ENCODE measurements around the gene ZMIZ1.

The ZMIZ1 gene

DNA sequence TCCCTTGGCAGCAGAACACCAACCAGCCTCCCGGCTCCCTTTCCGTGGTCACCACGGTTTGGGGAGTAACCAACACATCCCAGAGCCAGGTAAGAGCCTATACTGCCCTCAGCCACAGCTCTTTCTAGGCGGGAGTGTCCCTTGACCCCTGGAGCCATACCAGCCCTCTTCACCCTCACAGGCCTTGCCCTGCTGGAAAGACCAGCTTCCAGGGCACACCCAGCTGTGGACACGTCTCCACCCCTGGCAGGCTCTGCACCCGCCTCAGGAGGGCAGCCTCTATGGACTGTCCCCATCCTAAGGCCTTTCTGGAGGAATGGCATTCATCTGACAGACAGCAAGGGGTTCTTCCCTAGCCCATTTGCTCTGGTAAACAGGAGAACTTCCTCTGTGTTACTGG, 221.0 kb downstream of the ZMIZ1 start:
- peaks cover 34 to 63% of the 10 kb centered on the region in 2 donors for H3K36me3 ChIP-seq (ENCODE audit: control insufficient read depth in 1 of 2, insufficient read depth in 2 of 2, low read length in 2 of 2)
- H3K9ac ChIP-seq (ENCODE audit: low read depth in 1 of 2, low read length in 2 of 2), result no peak overlapping the region
- no peak overlapping the region for H3K27ac ChIP-seq (ENCODE audit: low read depth, low read length)

DNA sequence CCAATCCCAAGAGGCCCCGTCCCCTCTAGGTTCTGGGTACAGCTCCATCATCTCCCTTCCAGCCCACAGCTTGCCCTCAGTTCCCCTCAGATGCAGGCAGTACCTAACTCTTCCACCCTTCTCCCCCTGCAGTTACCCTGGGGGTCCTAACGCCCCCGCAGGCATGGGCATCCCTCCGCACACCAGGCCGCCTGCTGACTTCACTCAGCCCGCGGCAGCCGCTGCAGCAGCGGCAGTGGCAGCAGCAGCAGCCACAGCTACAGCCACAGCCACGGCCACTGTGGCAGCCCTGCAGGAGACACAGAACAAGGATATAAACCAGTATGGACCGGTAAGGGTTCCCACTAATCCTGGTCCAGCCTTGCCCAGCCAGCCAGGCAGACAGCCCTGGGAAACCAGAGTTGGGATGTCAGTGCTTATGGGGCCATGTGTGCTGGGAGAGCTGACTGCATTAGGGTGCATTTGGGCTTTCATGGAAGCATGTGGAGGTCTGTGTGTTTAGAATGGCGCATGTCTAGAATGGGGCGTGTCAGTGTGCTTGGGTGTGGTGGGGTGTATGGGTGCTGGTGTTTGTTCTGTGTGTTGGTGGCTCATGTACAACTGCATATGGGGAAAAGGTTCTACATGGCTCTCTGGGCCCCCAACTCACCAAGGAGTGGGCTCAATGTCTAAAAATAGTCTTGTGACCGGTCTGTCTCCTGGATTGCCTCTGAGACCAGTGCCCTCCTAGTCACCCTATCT, 223.4 kb downstream of the ZMIZ1 start:
- peaks cover 43 to 74% of the 10 kb centered on the region in 2 donors for H3K36me3 ChIP-seq (ENCODE audit: control insufficient read depth in 1 of 2, insufficient read depth in 2 of 2, low read length in 2 of 2)
- no peak overlapping the region for H3K4me3 ChIP-seq (ENCODE audit: low read depth in 1 of 2, low read length in 2 of 2)
- H3K4me1 ChIP-seq (ENCODE audit: control insufficient read depth in 1 of 2, insufficient read depth in 2 of 2, low read length in 2 of 2), result peaks cover 5 to 17% of the 10 kb centered on the region in 2 donors
- H3K9me3 ChIP-seq (ENCODE audit: control insufficient read depth in 1 of 2, low read length in 2 of 2), result no peaks in the 10 kb centered on the region
- no peak overlapping the region for H3K9ac ChIP-seq (ENCODE audit: low read depth in 1 of 2, low read length in 2 of 2)
- H3K27me3 ChIP-seq (ENCODE audit: control insufficient read depth in 1 of 2, insufficient read depth in 2 of 2, low read length in 2 of 2), result no peaks in the 10 kb centered on the region
- H3K27ac ChIP-seq (ENCODE audit: low read depth, low read length), result no peak overlapping the region

More for the DNA sequence above, 221.0 kb downstream of the ZMIZ1 start:
- no peaks in the 10 kb centered on the region for H3K9me3 ChIP-seq (ENCODE audit: control insufficient read depth in 1 of 2, low read length in 2 of 2)
- H3K27me3 ChIP-seq (ENCODE audit: control insufficient read depth in 1 of 2, insufficient read depth in 2 of 2, low read length in 2 of 2), result no peaks in the 10 kb centered on the region
- no peak overlapping the region for H3K4me3 ChIP-seq (ENCODE audit: low read depth in 1 of 2, low read length in 2 of 2)
- H3K4me1 ChIP-seq (ENCODE audit: control insufficient read depth in 1 of 2, insufficient read depth in 2 of 2, low read length in 2 of 2), result peaks cover 18 to 34% of the 10 kb centered on the region in 2 donors

- Histone ChIP-seq H3K9ac (ENCODE audit: low read depth in 1 of 2, low read length in 2 of 2) (no peak overlapping the region), H3K4me3 (ENCODE audit: low read depth in 1 of 2, low read length in 2 of 2) (no peak overlapping the region), H3K4me1 (ENCODE audit: control insufficient read depth in 1 of 2, insufficient read depth in 2 of 2, low read length in 2 of 2) (peaks cover 5 to 15% of the 10 kb centered on the region in 2 donors), H3K27ac (ENCODE audit: low read depth, low read length) (no peak overlapping the region), H3K36me3 (ENCODE audit: control insufficient read depth in 1 of 2, insufficient read depth in 2 of 2, low read length in 2 of 2) (peaks cover 46 to 79% of the 10 kb centered on the region in 2 donors), H3K27me3 (ENCODE audit: control insufficient read depth in 1 of 2, insufficient read depth in 2 of 2, low read length in 2 of 2) (no peaks in the 10 kb centered on the region), H3K9me3 (ENCODE audit: control insufficient read depth in 1 of 2, low read length in 2 of 2) (no peaks in the 10 kb centered on the region)
Measured at GRCh38 chr10:79292891-79293746, 224.4 kb downstream of the ZMIZ1 start.

DNA sequence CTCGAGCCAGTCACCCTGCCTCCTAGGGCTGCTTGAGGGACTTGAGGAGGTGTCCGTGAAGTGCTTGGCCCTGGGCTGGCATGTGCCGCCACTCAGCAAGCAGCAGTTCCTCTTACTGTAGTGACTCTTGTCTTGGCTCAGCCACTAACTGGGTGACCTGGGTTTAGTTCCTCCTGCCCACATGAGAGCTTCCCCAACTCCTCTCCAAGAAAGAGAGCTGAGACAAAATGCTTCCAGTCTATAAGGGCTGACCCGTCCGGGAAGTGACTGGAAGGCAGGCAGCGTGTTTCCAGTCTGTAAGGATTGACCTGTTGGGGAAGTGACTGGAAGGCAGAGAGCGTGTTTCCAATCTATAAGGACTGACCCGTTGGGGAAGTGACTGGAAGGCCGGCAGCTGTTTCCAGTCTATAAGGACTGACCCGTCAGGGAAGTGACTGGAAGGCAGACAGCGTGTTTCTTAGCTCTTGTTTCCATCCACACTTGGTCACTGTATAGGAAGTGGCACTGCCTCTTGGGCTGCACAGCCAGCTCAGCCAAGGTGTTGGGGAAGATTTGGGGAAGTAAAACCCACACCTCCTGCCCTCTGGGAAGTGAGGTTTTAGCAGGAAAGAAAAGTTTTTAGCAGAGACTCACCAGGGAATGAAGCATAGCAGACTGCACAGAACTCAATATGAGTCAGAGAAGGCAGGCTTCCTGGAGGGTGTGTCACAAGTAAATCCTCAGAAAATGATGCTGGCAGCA, 225.2 kb downstream of the ZMIZ1 start:
- no peaks in the 10 kb centered on the region for H3K9me3 ChIP-seq (ENCODE audit: control insufficient read depth in 1 of 2, low read length in 2 of 2)
- H3K4me1 ChIP-seq (ENCODE audit: control insufficient read depth in 1 of 2, insufficient read depth in 2 of 2, low read length in 2 of 2), result peaks cover 5 to 15% of the 10 kb centered on the region in 2 donors
- no peaks in the 10 kb centered on the region for H3K27me3 ChIP-seq (ENCODE audit: control insufficient read depth in 1 of 2, insufficient read depth in 2 of 2, low read length in 2 of 2)
- no peak overlapping the region for H3K9ac ChIP-seq (ENCODE audit: low read depth in 1 of 2, low read length in 2 of 2)
- H3K4me3 ChIP-seq (ENCODE audit: low read depth in 1 of 2, low read length in 2 of 2), result no peak overlapping the region
- H3K27ac ChIP-seq (ENCODE audit: low read depth, low read length), result no peak overlapping the region
- peaks cover 49 to 84% of the 10 kb centered on the region in 2 donors for H3K36me3 ChIP-seq (ENCODE audit: control insufficient read depth in 1 of 2, insufficient read depth in 2 of 2, low read length in 2 of 2)

DNA sequence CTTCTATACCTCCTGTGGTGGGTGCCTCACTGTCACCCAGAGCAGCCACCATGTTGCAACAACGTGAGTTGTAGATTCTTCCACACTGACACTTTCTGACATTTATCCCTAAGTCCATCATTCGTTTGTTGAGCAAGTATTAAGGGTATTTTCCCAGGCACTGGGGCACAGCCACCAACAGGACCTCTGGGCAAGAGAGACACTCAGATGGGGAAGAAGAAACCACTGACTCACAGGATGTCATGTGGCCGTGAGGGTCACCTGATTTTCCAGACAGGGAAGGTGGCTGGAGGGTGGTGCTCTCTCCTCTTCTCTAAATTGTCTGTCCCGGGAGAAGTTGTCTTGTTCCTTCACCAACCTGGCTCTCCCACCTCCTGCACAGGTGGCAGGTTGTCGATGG, 226.8 kb downstream of the ZMIZ1 start:
- Histone ChIP-seq H3K9ac (ENCODE audit: low read depth in 1 of 2, low read length in 2 of 2) (no peak overlapping the region), H3K4me3 (ENCODE audit: low read depth in 1 of 2, low read length in 2 of 2) (no peak overlapping the region), H3K27me3 (ENCODE audit: control insufficient read depth in 1 of 2, insufficient read depth in 2 of 2, low read length in 2 of 2) (no peaks in the 10 kb centered on the region), H3K4me1 (ENCODE audit: control insufficient read depth in 1 of 2, insufficient read depth in 2 of 2, low read length in 2 of 2) (peaks cover 5 to 15% of the 10 kb centered on the region in 2 donors), H3K27ac (ENCODE audit: low read depth, low read length) (no peak overlapping the region), H3K36me3 (ENCODE audit: control insufficient read depth in 1 of 2, insufficient read depth in 2 of 2, low read length in 2 of 2) (peaks cover 55 to 84% of the 10 kb centered on the region in 2 donors), H3K9me3 (ENCODE audit: control insufficient read depth in 1 of 2, low read length in 2 of 2) (no peaks in the 10 kb centered on the region)

GRCh38 chr10:79296431-79296830, 227.7 kb downstream of the ZMIZ1 start:
- H3K4me1 ChIP-seq (ENCODE audit: control insufficient read depth in 1 of 2, insufficient read depth in 2 of 2, low read length in 2 of 2), result peaks cover 5 to 15% of the 10 kb centered on the region in 2 donors

DNA sequence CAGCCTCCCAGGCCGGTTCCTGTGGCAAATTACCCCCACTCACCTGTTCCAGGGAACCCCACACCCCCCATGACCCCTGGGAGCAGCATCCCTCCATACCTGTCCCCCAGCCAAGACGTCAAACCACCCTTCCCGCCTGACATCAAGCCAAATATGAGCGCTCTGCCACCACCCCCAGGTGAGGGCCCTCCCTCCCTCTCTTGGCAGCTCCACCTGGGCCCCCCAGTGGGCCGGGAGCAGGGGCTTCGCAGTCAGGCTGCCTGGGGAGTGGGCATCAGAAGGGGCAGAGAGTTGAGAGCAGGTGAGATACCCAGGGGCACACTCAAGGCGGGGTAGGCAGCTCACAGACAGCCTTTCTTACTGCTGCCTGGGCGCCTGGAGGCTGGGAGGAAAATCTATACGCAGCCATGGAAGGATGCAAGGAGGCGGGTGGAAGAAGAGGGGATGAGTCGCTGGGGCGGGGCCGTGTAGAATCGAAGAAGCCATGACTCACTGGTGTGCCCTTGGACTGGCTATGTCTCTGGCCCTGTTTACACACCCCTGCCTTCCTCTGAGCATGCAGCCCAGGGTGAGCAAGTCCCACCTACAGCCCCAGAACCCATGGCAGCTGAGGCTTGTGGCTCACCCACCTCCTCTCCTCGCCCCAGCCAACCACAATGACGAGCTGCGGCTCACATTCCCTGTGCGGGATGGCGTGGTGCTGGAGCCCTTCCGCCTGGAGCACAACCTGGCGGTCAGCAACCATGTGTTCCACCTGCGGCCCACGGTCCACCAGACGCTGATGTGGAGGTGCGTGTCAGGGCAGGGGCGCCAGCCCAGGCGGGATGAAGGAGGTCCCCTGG, 229.9 kb downstream of the ZMIZ1 start:
- peaks cover 0 to 10% of the 10 kb centered on the region in 2 donors for H3K4me1 ChIP-seq (ENCODE audit: control insufficient read depth in 1 of 2, insufficient read depth in 2 of 2, low read length in 2 of 2)
- peaks cover 66 to 94% of the 10 kb centered on the region in 2 donors for H3K36me3 ChIP-seq (ENCODE audit: control insufficient read depth in 1 of 2, insufficient read depth in 2 of 2, low read length in 2 of 2)
- H3K4me3 ChIP-seq (ENCODE audit: low read depth in 1 of 2, low read length in 2 of 2), result no peak overlapping the region
- H3K27ac ChIP-seq (ENCODE audit: low read depth, low read length), result no peak overlapping the region
- no peaks in the 10 kb centered on the region for H3K9me3 ChIP-seq (ENCODE audit: control insufficient read depth in 1 of 2, low read length in 2 of 2)
- no peak overlapping the region for H3K9ac ChIP-seq (ENCODE audit: low read depth in 1 of 2, low read length in 2 of 2)
- no peaks in the 10 kb centered on the region for H3K27me3 ChIP-seq (ENCODE audit: control insufficient read depth in 1 of 2, insufficient read depth in 2 of 2, low read length in 2 of 2)

More at GRCh38 chr10:79296431-79296830, 227.7 kb downstream of the ZMIZ1 start:
- H3K27ac ChIP-seq (ENCODE audit: low read depth, low read length), result no peak overlapping the region
- H3K9me3 ChIP-seq (ENCODE audit: control insufficient read depth in 1 of 2, low read length in 2 of 2), result no peaks in the 10 kb centered on the region
- no peak overlapping the region for H3K9ac ChIP-seq (ENCODE audit: low read depth in 1 of 2, low read length in 2 of 2)
- no peaks in the 10 kb centered on the region for H3K27me3 ChIP-seq (ENCODE audit: control insufficient read depth in 1 of 2, insufficient read depth in 2 of 2, low read length in 2 of 2)
- peaks cover 60 to 88% of the 10 kb centered on the region in 2 donors for H3K36me3 ChIP-seq (ENCODE audit: control insufficient read depth in 1 of 2, insufficient read depth in 2 of 2, low read length in 2 of 2)
- H3K4me3 ChIP-seq (ENCODE audit: low read depth in 1 of 2, low read length in 2 of 2), result no peak overlapping the region

DNA sequence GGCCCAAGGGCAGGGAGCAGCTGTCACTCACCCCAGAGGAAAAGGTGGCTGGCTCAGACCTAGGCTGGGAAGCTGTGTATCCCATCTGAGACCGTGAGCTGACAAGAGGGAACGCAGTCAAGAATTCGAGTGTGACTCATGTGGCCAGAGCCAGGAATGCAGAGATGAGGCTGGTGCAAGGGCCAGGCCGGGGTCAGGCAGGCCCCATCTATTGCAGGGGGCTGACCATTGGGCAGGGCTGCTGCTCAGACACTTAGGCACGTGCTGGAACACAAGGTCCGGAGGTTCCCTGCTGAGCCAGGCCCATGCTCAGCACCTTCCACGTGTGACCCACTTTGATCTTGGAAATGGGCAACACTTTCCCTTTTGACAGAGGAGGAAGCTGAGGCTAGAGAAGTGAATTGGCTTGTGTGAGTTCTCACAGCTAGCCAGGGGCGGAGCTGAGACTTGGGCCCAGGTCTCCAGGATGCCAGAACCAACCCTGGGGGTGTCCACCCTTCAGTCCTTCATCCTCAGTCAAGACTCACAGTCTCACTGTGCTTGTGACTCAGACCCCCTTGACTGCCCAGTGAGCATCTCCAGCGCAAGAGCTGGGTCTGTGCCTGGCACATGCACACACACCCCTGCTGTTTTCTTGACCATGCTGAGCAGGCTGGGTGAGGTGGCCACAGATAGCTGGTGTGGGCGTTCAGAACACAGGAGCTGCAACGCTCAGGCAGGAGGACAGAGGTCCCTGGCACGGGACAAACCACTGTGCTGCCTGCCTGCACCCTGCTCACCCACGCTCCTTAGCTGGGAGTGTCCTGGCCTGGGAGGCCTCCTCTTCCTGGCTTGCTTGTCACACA, 230.9 kb downstream of the ZMIZ1 start:
- Histone ChIP-seq H3K4me3 (ENCODE audit: low read depth in 1 of 2, low read length in 2 of 2) (no peak overlapping the region), H3K9me3 (ENCODE audit: control insufficient read depth in 1 of 2, low read length in 2 of 2) (no peaks in the 10 kb centered on the region), H3K27me3 (ENCODE audit: control insufficient read depth in 1 of 2, insufficient read depth in 2 of 2, low read length in 2 of 2) (no peaks in the 10 kb centered on the region), H3K27ac (ENCODE audit: low read depth, low read length) (no peak overlapping the region), H3K36me3 (ENCODE audit: control insufficient read depth in 1 of 2, insufficient read depth in 2 of 2, low read length in 2 of 2) (peaks cover 66 to 94% of the 10 kb centered on the region in 2 donors), H3K9ac (ENCODE audit: low read depth in 1 of 2, low read length in 2 of 2) (no peak overlapping the region), H3K4me1 (ENCODE audit: control insufficient read depth in 1 of 2, insufficient read depth in 2 of 2, low read length in 2 of 2) (peaks cover 0 to 7% of the 10 kb centered on the region in 2 donors)

DNA sequence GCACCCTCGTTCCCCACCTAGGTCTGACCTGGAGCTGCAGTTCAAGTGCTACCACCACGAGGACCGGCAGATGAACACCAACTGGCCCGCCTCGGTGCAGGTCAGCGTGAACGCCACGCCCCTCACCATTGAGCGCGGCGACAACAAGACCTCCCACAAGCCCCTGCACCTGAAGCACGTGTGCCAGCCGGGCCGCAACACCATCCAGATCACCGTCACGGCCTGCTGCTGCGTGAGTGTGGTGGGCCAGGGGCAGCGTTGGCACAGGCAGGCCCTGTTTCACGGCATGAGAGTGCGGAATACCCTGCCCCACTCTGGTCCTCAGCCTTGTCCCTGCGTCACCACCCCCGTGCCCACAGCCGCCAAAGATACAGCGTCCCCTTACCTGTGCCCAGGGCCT, 231.9 kb downstream of the ZMIZ1 start:
- peaks cover 68 to 96% of the 10 kb centered on the region in 2 donors for H3K36me3 ChIP-seq (ENCODE audit: control insufficient read depth in 1 of 2, insufficient read depth in 2 of 2, low read length in 2 of 2)
- no peaks in the 10 kb centered on the region for H3K9me3 ChIP-seq (ENCODE audit: control insufficient read depth in 1 of 2, low read length in 2 of 2)
- H3K27me3 ChIP-seq (ENCODE audit: control insufficient read depth in 1 of 2, insufficient read depth in 2 of 2, low read length in 2 of 2), result no peaks in the 10 kb centered on the region
- peaks cover 0 to 3% of the 10 kb centered on the region in 2 donors for H3K4me1 ChIP-seq (ENCODE audit: control insufficient read depth in 1 of 2, insufficient read depth in 2 of 2, low read length in 2 of 2)
- no peak overlapping the region for H3K4me3 ChIP-seq (ENCODE audit: low read depth in 1 of 2, low read length in 2 of 2)
- H3K27ac ChIP-seq (ENCODE audit: low read depth, low read length), result no peak overlapping the region
- no peak overlapping the region for H3K9ac ChIP-seq (ENCODE audit: low read depth in 1 of 2, low read length in 2 of 2)
